ENCODE data around the gene OR2A2. TPM values are rescaled to one million over a fixed set of nuclear protein-coding genes. Genes with fewer than 3 reads are reported as not detected.
"Not testable (repeated sequence)": the region's sequence is repeated elsewhere in the genome, so short reads cannot be mapped to it uniquely, and the experiment has no call there.

Gene OR2A2
- total RNA-seq, 6 donors from 2014 or later: not detected

- H3K27me3 ChIP-seq: no peaks in the 10 kb centered on the region
- TF ChIP-seq POLR2AphosphoS5 (IDR thresholded peaks at IDR 0.05) (no peak), POLR2A (IDR thresholded peaks at IDR 0.05) (no peak), EP300 (IDR thresholded peaks at IDR 0.05) (no peak), CTCF (IDR thresholded peaks at IDR 0.05) (no peak)
- no peaks in the 10 kb centered on the region for H3K36me3 ChIP-seq
- no peaks in the 10 kb centered on the region for H3K9me3 ChIP-seq
- H3K4me3 ChIP-seq: no peak within 1 kb of the TSS
- DNase-seq (no peak), ATAC-seq (ENCODE audit: low FRiP score in 2 of 2) (no peak)
- H3K27ac ChIP-seq: no peak within 1 kb of the TSS
- 82 to 100% methylated on average over 1 of the region's 1 CpG for WGBS, 2 donors
- H3K4me1 ChIP-seq: no peaks in the 10 kb centered on the region
Observed at GRCh38 chr7:144122876-144123275, 13.5 kb downstream of the OR2A2 start, which contains the start of gene OR2A14. Gene OR2A14 (plus strand): TSS chr7:144123176. CDS start chr7:144129113, 5,937 bp downstream.

GRCh38 chr7:144127714-144128334 lies 18.4 kb downstream of the OR2A2 start:
- DNase-seq: peak in 1 of 2 donors; percentile 92
- Histone ChIP-seq H3K4me3 (no peak overlapping the region), H3K36me3 (no peaks in the 10 kb centered on the region), H3K9me3 (no peaks in the 10 kb centered on the region), H3K4me1 (no peaks in the 10 kb centered on the region), H3K27me3 (no peaks in the 10 kb centered on the region), H3K27ac (no peak overlapping the region)
- 35 to 43% methylated on average over 6 of the region's 6 CpGs for WGBS, 2 donors
- peak; percentile 90 to 92 for ATAC-seq (ENCODE audit: low FRiP score in 2 of 2)
- TF ChIP-seq CTCF (IDR thresholded peaks at IDR 0.05) (peak; percentile 60 to 82 (median 78)), POLR2A (IDR thresholded peaks at IDR 0.05) (no peak)

GRCh38 chr7:144129601-144130000 lies 20.2 kb downstream of the OR2A2 start:
- H3K27ac ChIP-seq; H3K27me3 ChIP-seq; ATAC-seq (ENCODE audit: low FRiP score in 2 of 2); H3K9me3 ChIP-seq; H3K4me1 ChIP-seq; H3K4me3 ChIP-seq; H3K36me3 ChIP-seq: not testable (repeated sequence)
- peak in 1 of 2 donors; percentile 9 for DNase-seq
- 92 to 95% methylated on average over 8 to 9 of the region's 9 CpGs for WGBS, 2 donors

- no peak overlapping the region for H3K27ac ChIP-seq
- no peaks in the 10 kb centered on the region for H3K4me1 ChIP-seq
- DNase-seq (no peak), ATAC-seq (ENCODE audit: low FRiP score in 2 of 2) (no peak)
- WGBS, 2 donors: 72 to 79% methylated on average over 2 of the region's 2 CpGs
- no peaks in the 10 kb centered on the region for H3K9me3 ChIP-seq
- H3K4me3 ChIP-seq: no peak overlapping the region
- H3K36me3 ChIP-seq: no peaks in the 10 kb centered on the region
- H3K27me3 ChIP-seq: no peaks in the 10 kb centered on the region
- TF ChIP-seq CTCF (IDR thresholded peaks at IDR 0.05) (no peak), POLR2AphosphoS5 (IDR thresholded peaks at IDR 0.05) (no peak), EP300 (IDR thresholded peaks at IDR 0.05) (no peak), POLR2A (IDR thresholded peaks at IDR 0.05) (no peak)
Observed at GRCh38 chr7:144130730-144131129, 21.3 kb downstream of the OR2A2 start.

GRCh38 chr7:144132262-144132661 lies 22.9 kb downstream of the OR2A2 start:
- TF ChIP-seq EP300 (IDR thresholded peaks at IDR 0.05): no peak
- no peaks in the 10 kb centered on the region for H3K4me1 ChIP-seq
- DNase-seq: no peak
- no peak for ATAC-seq (ENCODE audit: low FRiP score in 2 of 2)
- 79 to 87% methylated on average over 3 of the region's 3 CpGs for WGBS, 2 donors
- H3K27ac ChIP-seq: no peak overlapping the region
- no peaks in the 10 kb centered on the region for H3K9me3 ChIP-seq
- no peaks in the 10 kb centered on the region for H3K27me3 ChIP-seq
- H3K36me3 ChIP-seq: no peaks in the 10 kb centered on the region
- no peak overlapping the region for H3K4me3 ChIP-seq

- no peaks in the 10 kb centered on the region for H3K9me3 ChIP-seq
- no peak overlapping the region for H3K27ac ChIP-seq
- H3K4me1 ChIP-seq: no peaks in the 10 kb centered on the region
- 67 to 85% methylated on average over 6 of the region's 6 CpGs for WGBS, 2 donors
- H3K27me3 ChIP-seq: no peaks in the 10 kb centered on the region
- DNase-seq: no peak
- H3K4me3 ChIP-seq: no peak overlapping the region
- TF ChIP-seq CTCF (IDR thresholded peaks at IDR 0.05) (no peak), POLR2A (IDR thresholded peaks at IDR 0.05) (no peak), POLR2AphosphoS5 (IDR thresholded peaks at IDR 0.05) (no peak)
- H3K36me3 ChIP-seq: no peaks in the 10 kb centered on the region
- no peak for ATAC-seq (ENCODE audit: low FRiP score in 2 of 2)
Observed at GRCh38 chr7:144133307-144133706, 23.9 kb downstream of the OR2A2 start.

Data from upper lobe of left lung (tissue), 6 donors.